HS-27A (cell line): ENCODE measurements around the gene NADK2.

Experiments
- DNase-seq: peaks from one replicate; pipeline ENCODE4 v3.0.0-alpha.2; 2012; ENCODE audit warnings: low read depth, missing footprints

Gene NADK2

GRCh38 chr5:36246036-36246800, 4.5 kb upstream of the NADK2 start:
- no peak for DNase-seq

GRCh38 chr5:36244076-36244475, 2.4 kb upstream of the NADK2 start:
- no peak for DNase-seq

- DNase-seq = no peak
Observed at GRCh38 chr5:36243653-36244052, 1.9 kb upstream of the NADK2 start.

- no peak for DNase-seq
Observed at GRCh38 chr5:36242534-36243485, 1.1 kb upstream of the NADK2 start.

- peak; percentile 48 for DNase-seq
Observed at GRCh38 chr5:36240779-36241630, 720 bp downstream of the NADK2 start.

- DNase-seq = no peak
Observed at GRCh38 chr5:36239370-36240293, 2.1 kb downstream of the NADK2 start.

GRCh38 chr5:36238502-36239295, 3.0 kb downstream of the NADK2 start:
- DNase-seq = no peak

GRCh38 chr5:36237751-36238150, 4.0 kb downstream of the NADK2 start:
- DNase-seq = no peak

GRCh38 chr5:36236801-36237200, 4.9 kb downstream of the NADK2 start:
- DNase-seq = no peak

GRCh38 chr5:36232533-36232932, 9.2 kb downstream of the NADK2 start:
- DNase-seq = no peak

- DNase-seq = no peak
Observed at GRCh38 chr5:36230151-36230790, 11.5 kb downstream of the NADK2 start.

- DNase-seq = no peak
Observed at GRCh38 chr5:36228505-36228904, 13.2 kb downstream of the NADK2 start.

GRCh38 chr5:36227046-36227445, 14.7 kb downstream of the NADK2 start:
- no peak for DNase-seq

- no peak for DNase-seq
Observed at GRCh38 chr5:36222620-36223019, 19.1 kb downstream of the NADK2 start.

GRCh38 chr5:36217988-36218387, 23.7 kb downstream of the NADK2 start:
- no peak for DNase-seq

- DNase-seq = no peak
Observed at GRCh38 chr5:36217567-36217966, 24.2 kb downstream of the NADK2 start.

GRCh38 chr5:36215910-36216309, 25.8 kb downstream of the NADK2 start:
- DNase-seq = no peak

GRCh38 chr5:36214436-36214835, 27.3 kb downstream of the NADK2 start:
- DNase-seq = no peak

GRCh38 chr5:36209664-36210063, 32.1 kb downstream of the NADK2 start:
- DNase-seq = no peak

GRCh38 chr5:36208786-36209185, 32.9 kb downstream of the NADK2 start:
- DNase-seq = no peak
